Measurements from ENCODE around the gene POC1B. TPM values are rescaled to one million over a fixed set of nuclear protein-coding genes. Genes with fewer than 3 reads are reported as not detected.

POC1B gene
- total and polyA plus RNA-seq, 8 donors = 3.4 to 15.5 (median 6.2) TPM

DNA sequence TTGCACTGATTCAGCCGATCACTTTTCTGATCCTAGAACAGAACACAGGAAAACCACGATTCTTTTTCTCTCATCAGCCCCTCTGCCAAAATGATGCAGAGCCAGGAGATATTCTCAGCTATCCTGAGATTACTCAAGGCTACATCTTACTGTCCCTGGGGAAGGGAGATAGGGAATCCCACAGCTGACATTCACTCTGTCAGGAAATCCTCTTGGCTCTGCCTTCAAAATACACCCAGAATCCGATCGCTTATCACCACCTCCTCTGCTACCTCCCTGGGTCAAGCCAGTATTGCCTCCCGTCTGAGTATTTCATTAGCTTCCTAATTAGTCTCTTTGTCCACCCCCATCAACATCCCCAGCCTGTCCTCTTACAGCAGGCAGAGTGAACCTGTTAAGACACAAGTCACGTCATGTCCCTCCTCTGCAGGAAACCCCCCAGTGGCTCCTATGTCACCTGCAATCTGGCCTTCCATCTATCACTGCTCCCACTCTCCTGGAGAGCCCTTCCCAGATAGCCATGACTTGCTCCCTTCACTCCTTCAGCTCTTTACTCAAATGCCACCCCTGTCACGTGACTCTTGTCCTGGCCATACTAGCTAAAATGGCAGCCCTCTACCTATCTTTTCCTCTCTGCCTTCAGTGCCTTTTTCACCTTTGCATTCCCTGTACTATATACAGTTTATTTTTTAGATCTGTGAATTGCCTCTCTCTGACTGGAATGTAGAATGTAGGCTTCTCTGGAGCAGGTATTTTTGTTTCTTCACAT is 71.6 kb downstream of the POC1B start:
- ATAC-seq = peak in 1 of 4 donors; percentile 12
- WGBS, 2 donors = 83 to 85% methylated on average over 7 of the region's 7 CpGs
- H3K4me3 ChIP-seq = no peak overlapping the region
- intact Hi-C loops (cut with DNase I) = loop anchor here in 1 of 3 donors (10.0 kb wide), 1 partner anchor 99 kb away; the partner anchor contains the start of gene DUSP6
- no peaks in the 10 kb centered on the region for H3K4me1 ChIP-seq
- no peak for DNase-seq
- no peak overlapping the region for H3K27ac ChIP-seq
- no peaks in the 10 kb centered on the region for H3K9me3 ChIP-seq
- no peak for FAIRE-seq
- H3K27me3 ChIP-seq = no peaks in the 10 kb centered on the region
- TF ChIP-seq CTCF (IDR thresholded peaks at IDR 0.05) = no peak
- H3K36me3 ChIP-seq = no peaks in the 10 kb centered on the region

- Histone ChIP-seq H3K27ac (no peak overlapping the region), H3K9me3 (no peaks in the 10 kb centered on the region)
- FAIRE-seq = peak; percentile 93
Measured at GRCh38 chr12:89453121-89453978, 72.5 kb downstream of the POC1B start.

GRCh38 chr12:89451841-89452251 is 74.0 kb downstream of the POC1B start:
- H3K4me1 ChIP-seq = no peaks in the 10 kb centered on the region
- no peak for FAIRE-seq
- H3K36me3 ChIP-seq = no peaks in the 10 kb centered on the region
- TF ChIP-seq CTCF (IDR thresholded peaks at IDR 0.05) = no peak
- H3K27me3 ChIP-seq = no peaks in the 10 kb centered on the region
- no peak overlapping the region for H3K27ac ChIP-seq
- peak in 3 of 4 donors; percentile 22 to 37 (median 34) for ATAC-seq
- no peak for DNase-seq
- 79 to 82% methylated on average over 9 of the region's 9 CpGs for WGBS, 2 donors
- H3K9me3 ChIP-seq = no peaks in the 10 kb centered on the region
- intact Hi-C loops (cut with DNase I) = loop anchor here in 1 of 3 donors (10.0 kb wide), 1 partner anchor 97 kb away; the partner anchor contains the start of gene DUSP6
- no peak overlapping the region for H3K4me3 ChIP-seq

More at GRCh38 chr12:89453121-89453978, 72.5 kb downstream of the POC1B start:
- intact Hi-C loops (cut with DNase I) = loop anchor here in 1 of 3 donors (10.0 kb wide), 1 partner anchor 99 kb away; the partner anchor contains the start of gene DUSP6
- Histone ChIP-seq H3K36me3 (no peaks in the 10 kb centered on the region), H3K4me3 (no peak overlapping the region), H3K27me3 (no peaks in the 10 kb centered on the region), H3K4me1 (no peaks in the 10 kb centered on the region)
- no peak for DNase-seq
- no peak for TF ChIP-seq CTCF (IDR thresholded peaks at IDR 0.05)
- peak in 2 of 4 donors; percentile 48 to 71 for ATAC-seq
- WGBS, 2 donors = 71 to 74% methylated on average over 6 of the region's 6 CpGs

- Histone ChIP-seq H3K36me3 (no peaks in the 10 kb centered on the region), H3K4me1 (no peaks in the 10 kb centered on the region), H3K27me3 (no peaks in the 10 kb centered on the region), H3K9me3 (no peaks in the 10 kb centered on the region), H3K4me3 (no peak overlapping the region), H3K27ac (no peak overlapping the region)
- FAIRE-seq (no peak), ATAC-seq (no peak), DNase-seq (no peak)
- intact Hi-C loops (cut with DNase I) = loop anchor here in 1 of 3 donors (10.0 kb wide), 1 partner anchor 96 kb away; the partner anchor contains the start of gene DUSP6
- no peak for TF ChIP-seq CTCF (IDR thresholded peaks at IDR 0.05)
Measured at GRCh38 chr12:89450907-89451306, 74.9 kb downstream of the POC1B start.
